ENCODE measurements around the gene CHD6. TPM values are rescaled to one million over a fixed set of nuclear protein-coding genes. Genes with fewer than 3 reads are reported as not detected.
A peak's percentile ranks its signal among the peaks of the same experiment; 100 is the strongest.

The CHD6 gene
- total and polyA plus RNA-seq, 12 donors = 9.2 to 56.8 (median 41.7) TPM

- Histone ChIP-seq H3K36me3 (replicated peaks in 1 of 2) (no peaks in the 10 kb centered on the region), H3K4me3 (no peak overlapping the region), H3K27ac (no peak overlapping the region), H3K9me3 (replicated peaks in 1 of 3) (no peaks in the 10 kb centered on the region), H3K4me1 (replicated peaks in 1 of 2) (peaks cover 20 to 36% of the 10 kb centered on the region in 2 donors), H3K27me3 (no peaks in the 10 kb centered on the region)
- DNase-seq = no peak
- intact Hi-C loops (cut with DNase I) = no loop called here
- TF ChIP-seq CTCF (IDR thresholded peaks at IDR 0.05) (no peak), POLR2A (IDR thresholded peaks at IDR 0.05) (no peak)
- WGBS, 4 donors = 64 to 80% (median 75%) methylated on average over 5 of the region's 5 CpGs
Measured at GRCh38 chr20:41619360-41620100, 1.4 kb upstream of the CHD6 start.

- peaks cover 20 to 39% of the 10 kb centered on the region in 2 donors for H3K4me1 ChIP-seq (replicated peaks in 1 of 2)
- H3K27ac ChIP-seq = peak overlapping the region in 3 of 5 donors; percentile 35 to 53 (median 48)
- H3K9me3 ChIP-seq (replicated peaks in 1 of 3) = no peaks in the 10 kb centered on the region
- H3K4me3 ChIP-seq = peak overlapping the region in 3 of 4 donors; percentile 26 to 85 (median 77)
- no peaks in the 10 kb centered on the region for H3K27me3 ChIP-seq
- DNase-seq = peak in 3 of 7 donors; percentile 29 to 40 (median 33)
- H3K36me3 ChIP-seq (replicated peaks in 1 of 2) = no peaks in the 10 kb centered on the region
- intact Hi-C loops (cut with DNase I) = no loop called here
- 4 to 17% (median 6%) methylated on average over 4 to 30 of the region's 30 CpGs for WGBS, 4 donors
- TF ChIP-seq POLR2A (IDR thresholded peaks at IDR 0.05) = no peak
- no peak for TF ChIP-seq CTCF (IDR thresholded peaks at IDR 0.05)
Measured at GRCh38 chr20:41618807-41619311, 682 bp upstream of the CHD6 start.

- H3K36me3 ChIP-seq (replicated peaks in 1 of 2) = no peaks in the 10 kb centered on the region
- DNase-seq = peak; percentile 44 to 67 (median 49)
- no peaks in the 10 kb centered on the region for H3K27me3 ChIP-seq
- intact Hi-C loops (cut with DNase I) = no loop called here
- H3K9me3 ChIP-seq (replicated peaks in 1 of 3) = no peaks in the 10 kb centered on the region
- TF ChIP-seq POLR2A (IDR thresholded peaks at IDR 0.05) (peak in 1 of 2 donors; percentile 10), CTCF (IDR thresholded peaks at IDR 0.05) (peak in 1 of 6 experiments; percentile 10)
- 2 to 5% (median 2%) methylated on average over 16 to 35 of the region's 35 CpGs for WGBS, 4 donors
- peak overlapping the region in 2 of 4 donors; percentile 47 to 77 for H3K4me3 ChIP-seq
- H3K27ac ChIP-seq = peak overlapping the region in 4 of 5 donors; percentile 11 to 90 (median 76)
- peaks cover 20 to 45% of the 10 kb centered on the region in 2 donors for H3K4me1 ChIP-seq (replicated peaks in 1 of 2)
Measured at GRCh38 chr20:41617059-41617901, 897 bp downstream of the CHD6 start.

GRCh38 chr20:41616228-41616627 is 1.9 kb downstream of the CHD6 start:
- Histone ChIP-seq H3K9me3 (replicated peaks in 1 of 3) (no peaks in the 10 kb centered on the region), H3K4me1 (replicated peaks in 1 of 2) (peaks cover 20 to 50% of the 10 kb centered on the region in 2 donors), H3K4me3 (peak overlapping the region in 1 of 4 donors; percentile 77), H3K36me3 (replicated peaks in 1 of 2) (no peaks in the 10 kb centered on the region), H3K27me3 (no peaks in the 10 kb centered on the region), H3K27ac (peak overlapping the region in 2 of 5 donors; percentile 61 to 90)
- peak in 1 of 7 donors; percentile 20 for DNase-seq
- peak in 1 of 2 donors; percentile 23 for TF ChIP-seq POLR2A (IDR thresholded peaks at IDR 0.05)
- TF ChIP-seq CTCF (IDR thresholded peaks at IDR 0.05) = no peak
- intact Hi-C loops (cut with DNase I) = no loop called here
- 23 to 35% (median 27%) methylated on average over 4 of the region's 4 CpGs for WGBS, 4 donors

Measured in adrenal gland (tissue), 12 donors.